Tibial nerve (tissue), 3 donors: ENCODE results near the gene VN1R5.

Experiments
- CTCF ChIP-seq, 5 experiments: fragments of 200-600 bp in 3 of 5; fragments of 450-650 bp in 2 of 5; sonication (generic) in 3 of 5; IDR thresholded peaks; one replicate each; pipeline ENCODE4 v1.5.1; 2016 to 2019; ENCODE audit warnings: antibody characterized with exemption in 5 of 5, mild to moderate bottlenecking in 3 of 5, moderate library complexity in 2 of 5
- POLR2A ChIP-seq, 2 donors: fragments of 450-650 bp; IDR thresholded peaks; one replicate each; pipeline ENCODE4 v1.6.1; 2017; ENCODE audit warnings: antibody characterized with exemption in 2 of 2, mild to moderate bottlenecking in 2 of 2, moderate library complexity in 2 of 2

- no peak for TF ChIP-seq CTCF (IDR thresholded peaks at IDR 0.05)
- TF ChIP-seq POLR2A (IDR thresholded peaks at IDR 0.05) = no peak
Measured at GRCh38 chr1:247216261-247216660, 39.6 kb upstream of the VN1R5 start.
